Heart left ventricle (tissue), 13 donors: Measurements from ENCODE around the gene MCM10.

Source experiments
- CTCF ChIP-seq, 12 donors: fragments of 200-600 bp; sonication (generic) in 4 of 12; IDR thresholded peaks; one replicate each; pipeline versions ENCODE4 v1.5.0 to v1.8.0; 2018 to 2022; ENCODE audit warnings: antibody characterized with exemption in 12 of 12, mild to moderate bottlenecking in 5 of 12
- POLR2A ChIP-seq, 2 donors: fragments of 450-650 bp; IDR thresholded peaks; one replicate each; pipeline ENCODE4 v1.6.1; 2017; ENCODE audit warnings: antibody characterized with exemption in 2 of 2, mild to moderate bottlenecking in 2 of 2, moderate library complexity in 2 of 2
- donor health status: ischemic (EF 13 %, LVEDD 7.1; RV severe dilation, severe dysfunction).
- donor health status: DM: no; HTN: yes; CAD: no.
- donor health status: DM: no; HTN: no; CAD: no.
- donor health status: ischemic (EF 25% LVEDD 6.9; RV normal size, moderate dysfunction).
- donor health status: ischemic (EF 25% LVEDD 5.7; RV mildly dilated, moderate dysfunction).
- donor health status: ischemic (EF 35%, LVEDD 5.7; RV mildly dilated, moderate dysfunction).
- donor health status: nonischemic (EF 11% LVEDD 7.7; RV severe dilation, severe dysfunction).
- donor health status: DM: yes; HTN: yes; CAD: no.
- donor health status: PGD.
- donor health status: ischemic (EF 29% LVEDD 5.4; RV normal size, mild dysfunction).
- donor health status: nonischemic (EF 23%, LVEDD 6.1; RV moderate dilation, normal function).

GRCh38 chr10:13120786-13121499, 40.4 kb upstream of the MCM10 start:
- TF ChIP-seq CTCF (IDR thresholded peaks at IDR 0.05) = no peak
- TF ChIP-seq POLR2A (IDR thresholded peaks at IDR 0.05) = no peak
